ENCODE results near the gene TGM3.

Gene TGM3

DNA sequence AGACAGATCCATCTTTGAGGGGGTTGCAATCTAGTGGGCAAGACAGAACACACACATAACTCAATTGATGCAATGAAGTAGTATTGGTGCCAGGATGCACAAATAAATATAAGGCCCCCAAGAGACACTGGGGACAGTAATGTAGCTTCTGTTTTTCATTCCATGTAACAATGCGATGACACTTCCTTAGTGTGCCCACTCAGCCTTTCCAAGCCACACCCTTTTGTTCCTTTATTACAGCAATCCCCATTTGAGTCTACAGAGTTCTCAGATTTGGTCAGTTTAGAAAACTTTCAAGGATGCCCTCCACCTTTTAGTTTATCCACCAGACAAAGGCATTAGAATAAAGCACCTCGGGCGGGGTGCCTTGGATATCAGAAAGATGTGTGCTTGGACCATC is 15.5 kb downstream of the TGM3 start:
- no peak for DNase-seq

- no peak for DNase-seq
Observed at GRCh38 chr20:2312876-2313275, 17.1 kb downstream of the TGM3 start.

GRCh38 chr20:2313316-2313715 is 17.5 kb downstream of the TGM3 start:
- DNase-seq: no peak

DNA sequence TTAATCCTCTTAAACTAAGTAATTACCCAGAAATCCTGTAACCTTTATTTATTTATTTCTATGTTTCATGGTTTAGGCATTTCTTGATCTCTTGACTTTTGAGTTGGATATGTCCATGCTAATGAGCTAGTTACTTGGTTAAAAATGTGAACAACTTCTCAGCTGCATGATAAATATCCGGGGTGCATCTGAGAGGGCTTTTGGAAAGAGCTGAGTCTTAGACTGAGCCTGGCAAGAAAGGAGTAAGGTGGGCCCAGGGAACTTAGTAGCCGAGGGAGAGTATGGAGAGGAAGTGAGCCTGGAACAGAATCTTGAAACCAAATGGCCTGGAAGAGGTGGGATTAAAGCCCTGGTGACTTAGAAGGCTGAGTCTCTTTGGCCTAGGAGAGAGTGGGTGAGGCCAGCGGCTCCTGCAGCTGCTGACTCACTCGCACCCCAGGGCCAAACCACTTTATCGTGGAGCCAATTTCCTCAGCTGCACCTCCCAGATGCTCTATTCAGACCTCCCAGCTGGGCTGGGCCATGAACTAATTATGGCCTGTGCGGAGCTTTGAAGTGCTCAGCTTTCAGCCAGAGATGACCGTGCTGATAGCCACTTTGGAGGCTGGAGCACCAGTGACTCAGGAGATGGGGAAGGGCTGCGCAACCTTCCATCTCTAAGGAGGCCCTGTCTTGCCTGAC is 19.1 kb downstream of the TGM3 start:
- DNase-seq: no peak

DNA sequence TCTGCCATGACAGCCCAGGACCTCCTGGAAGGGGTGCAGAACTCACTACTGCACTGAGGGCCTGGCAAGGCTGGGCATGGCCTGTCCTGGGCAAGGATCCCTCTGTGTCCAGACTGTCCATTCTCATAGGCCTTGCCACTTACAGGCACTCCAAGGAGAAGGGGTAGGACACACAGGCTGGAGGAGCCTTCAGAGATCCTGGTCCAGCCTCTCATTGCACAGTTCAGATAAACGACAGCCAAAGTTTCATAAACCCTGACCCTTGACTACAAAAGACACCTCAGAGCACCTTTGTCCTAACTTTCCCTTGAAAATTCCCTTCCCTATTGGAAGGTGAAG is 19.6 kb downstream of the TGM3 start:
- no peak for DNase-seq

DNA sequence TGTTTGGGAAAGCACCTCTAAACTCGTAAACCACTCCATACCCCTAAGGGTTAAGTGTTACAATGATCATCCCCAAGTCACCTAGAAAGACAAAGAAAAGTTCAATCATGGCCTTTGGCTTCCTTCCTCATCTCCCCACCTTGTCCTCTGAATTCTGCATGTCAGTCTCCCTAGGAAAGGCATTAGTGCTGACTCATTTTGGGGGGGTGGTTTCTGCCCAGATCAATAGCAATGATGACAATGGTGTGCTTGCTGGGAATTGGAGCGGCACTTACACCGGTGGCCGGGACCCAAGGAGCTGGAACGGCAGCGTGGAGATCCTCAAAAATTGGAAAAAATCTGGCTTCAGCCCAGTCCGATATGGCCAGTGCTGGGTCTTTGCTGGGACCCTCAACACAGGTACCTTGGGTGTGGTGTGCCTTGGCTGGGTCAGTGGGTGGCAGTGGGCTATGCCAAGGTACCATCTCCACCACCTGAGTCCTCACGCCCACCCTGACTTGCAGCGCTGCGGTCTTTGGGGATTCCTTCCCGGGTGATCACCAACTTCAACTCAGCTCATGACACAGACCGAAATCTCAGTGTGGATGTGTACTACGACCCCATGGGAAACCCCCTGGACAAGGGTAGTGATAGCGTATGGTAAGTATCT is 21.2 kb downstream of the TGM3 start:
- DNase-seq: no peak

GRCh38 chr20:2320813-2321658 is 25.2 kb downstream of the TGM3 start:
- no peak for DNase-seq

GRCh38 chr20:2323051-2323450 is 27.2 kb downstream of the TGM3 start:
- no peak for DNase-seq

DNA sequence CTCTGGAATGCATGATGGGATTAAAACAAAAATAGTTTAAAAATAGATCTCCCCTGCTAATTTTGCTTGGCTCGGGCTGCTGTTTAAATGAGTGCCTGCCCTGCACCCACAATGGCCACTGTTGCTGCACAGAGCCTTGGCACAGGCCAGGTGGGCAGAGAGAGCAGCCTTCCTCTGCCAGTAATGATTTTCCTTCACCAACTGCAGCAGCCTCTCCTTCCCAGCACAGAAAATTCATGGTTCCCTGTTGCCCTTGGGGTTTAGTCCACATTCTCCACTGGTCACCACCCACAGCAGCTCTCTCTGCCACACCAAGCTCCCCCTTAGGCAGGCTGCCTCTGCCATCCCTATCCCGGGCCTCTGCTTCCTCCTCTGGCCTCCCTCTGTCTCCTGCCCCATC is 30.2 kb downstream of the TGM3 start:
- no peak for DNase-seq

GRCh38 chr20:2327620-2328555 is 32.1 kb downstream of the TGM3 start:
- no peak for DNase-seq

GRCh38 chr20:2329286-2329685 is 33.5 kb downstream of the TGM3 start:
- DNase-seq: no peak

GRCh38 chr20:2330090-2330695 is 34.4 kb downstream of the TGM3 start:
- no peak for DNase-seq

DNA sequence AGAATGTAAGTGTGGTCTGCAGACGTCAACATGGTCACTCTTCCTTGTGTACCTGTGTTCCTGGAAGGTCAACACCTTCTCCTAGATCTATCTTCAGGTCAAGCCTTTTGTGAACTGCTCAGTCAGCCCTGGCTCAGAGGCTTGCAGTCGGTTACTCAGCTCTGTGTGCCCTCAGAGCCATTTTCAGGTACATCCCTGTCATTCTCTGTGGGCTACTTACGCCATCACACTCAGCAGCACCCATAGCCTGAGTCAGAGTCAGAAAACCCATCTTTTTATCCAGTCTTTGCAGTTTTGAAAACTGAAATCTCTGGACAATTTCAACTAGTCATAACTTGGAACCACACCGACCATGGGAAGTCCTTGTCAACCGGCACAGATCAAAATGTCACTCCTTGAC is 35.3 kb downstream of the TGM3 start:
- no peak for DNase-seq

DNA sequence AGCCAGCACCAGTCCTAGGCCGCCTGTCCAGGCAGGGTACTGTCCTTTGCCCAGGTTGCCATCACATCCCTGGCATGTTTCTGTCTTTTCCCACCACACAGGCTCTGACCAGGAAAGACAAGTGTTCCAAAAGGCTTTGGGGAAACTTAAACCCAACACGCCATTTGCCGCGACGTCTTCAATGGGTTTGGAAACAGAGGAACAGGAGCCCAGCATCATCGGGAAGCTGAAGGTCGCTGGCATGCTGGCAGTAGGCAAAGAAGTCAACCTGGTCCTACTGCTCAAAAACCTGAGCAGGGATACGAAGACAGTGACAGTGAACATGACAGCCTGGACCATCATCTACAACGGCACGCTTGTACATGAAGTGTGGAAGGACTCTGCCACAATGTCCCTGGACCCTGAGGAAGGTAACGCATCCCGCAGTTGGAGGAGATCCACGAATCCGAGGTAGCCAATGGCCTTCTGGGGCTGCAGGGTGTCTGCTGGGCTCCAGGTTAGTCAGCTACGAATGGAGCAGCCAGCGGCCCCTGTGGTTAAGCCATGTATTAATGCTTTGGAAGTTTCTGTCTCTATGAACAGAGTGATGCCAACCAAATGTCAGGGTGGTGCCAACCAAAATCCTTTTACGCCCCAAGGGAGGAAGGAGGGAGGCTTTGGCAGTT is 36.2 kb downstream of the TGM3 start:
- no peak for DNase-seq

DNA sequence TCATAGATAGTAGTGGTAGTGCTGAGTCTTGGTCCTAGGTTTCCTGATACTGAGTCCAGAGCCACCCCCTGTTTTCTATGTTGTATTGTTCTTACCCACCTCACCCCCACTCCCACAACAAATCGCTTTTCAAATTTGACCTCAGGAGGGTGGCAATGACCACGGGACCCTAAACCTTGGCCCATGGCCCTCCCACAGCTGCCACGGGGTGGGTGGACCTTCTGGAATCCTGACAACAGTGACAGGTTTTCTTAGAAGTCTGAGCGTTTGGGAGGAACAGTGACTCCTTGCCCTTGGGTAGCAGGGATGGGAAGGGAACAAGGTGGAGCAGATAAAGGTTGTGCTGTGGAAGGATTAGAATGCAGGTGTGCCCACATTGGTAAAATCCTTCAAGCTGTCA is 36.9 kb downstream of the TGM3 start:
- DNase-seq: no peak

DNA sequence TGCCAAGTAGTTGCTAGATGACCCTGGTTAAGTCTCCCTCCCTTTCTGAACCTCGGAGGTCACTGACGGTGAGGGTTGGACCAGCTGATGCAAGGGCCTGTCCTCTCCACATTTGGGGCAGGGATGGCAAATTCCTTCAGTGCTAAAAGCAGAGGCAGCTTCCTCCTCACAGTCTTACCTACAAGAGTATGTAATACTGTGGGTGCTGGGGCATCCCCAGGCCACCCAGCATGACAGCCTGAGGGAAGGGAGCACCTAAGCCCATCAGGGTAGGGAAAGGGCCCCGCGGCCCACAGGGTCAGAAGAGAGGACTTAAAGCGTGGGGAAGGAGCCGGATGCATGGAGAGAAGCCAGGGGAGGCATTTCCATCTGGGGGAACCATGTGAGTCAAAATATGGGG is 38.0 kb downstream of the TGM3 start:
- no peak for DNase-seq

DNA sequence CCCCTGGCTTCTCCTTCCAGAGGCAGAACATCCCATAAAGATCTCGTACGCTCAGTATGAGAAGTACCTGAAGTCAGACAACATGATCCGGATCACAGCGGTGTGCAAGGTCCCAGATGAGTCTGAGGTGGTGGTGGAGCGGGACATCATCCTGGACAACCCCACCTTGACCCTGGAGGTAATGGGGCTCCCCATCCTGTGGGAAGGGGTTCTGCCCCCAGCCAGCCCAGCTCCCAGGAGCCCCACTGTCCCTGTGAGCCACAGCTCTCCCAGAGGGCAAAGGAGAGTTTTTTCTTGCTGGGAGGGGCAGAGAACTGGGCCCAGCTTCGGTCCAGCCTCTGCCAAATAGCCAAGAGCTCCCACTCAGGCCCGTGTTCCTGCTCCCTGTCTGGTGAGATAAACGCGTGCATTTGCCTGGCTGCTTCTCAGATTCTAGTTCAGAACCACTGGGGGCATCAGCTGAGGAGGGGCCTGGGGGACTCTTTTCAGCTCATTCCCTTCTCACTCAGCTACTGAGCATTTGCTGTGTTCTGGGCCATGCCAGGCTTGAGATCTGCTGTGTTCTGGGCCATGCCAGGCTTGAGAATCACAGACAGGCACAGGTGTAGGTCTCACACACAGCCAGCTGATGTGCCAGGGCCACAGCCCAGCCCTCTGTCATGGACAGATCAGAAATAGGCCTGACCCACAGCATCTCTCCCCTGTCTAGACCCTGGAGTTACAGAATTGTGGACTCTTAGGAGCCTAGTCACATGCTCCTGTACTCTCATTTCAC is 39.5 kb downstream of the TGM3 start:
- no peak for DNase-seq

DNA sequence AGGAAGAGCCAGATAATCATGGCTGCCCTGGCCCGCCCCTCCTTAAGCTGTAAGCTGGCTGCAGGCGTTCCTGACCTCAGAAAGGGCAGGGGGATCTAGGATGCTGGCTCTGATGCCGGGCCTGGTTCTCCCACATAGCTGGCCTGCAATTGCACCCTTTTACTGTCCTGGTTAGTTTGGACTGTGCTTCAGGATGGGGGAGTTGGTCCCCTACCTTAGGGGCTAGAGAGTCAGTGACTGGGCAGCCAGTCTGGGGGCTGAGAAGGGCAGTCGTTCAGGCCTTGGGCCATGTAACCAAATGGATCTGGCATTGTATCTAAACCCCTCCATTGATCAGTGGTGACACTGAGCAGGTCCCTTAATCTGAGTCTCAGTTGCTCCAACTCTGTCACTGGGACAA is 40.7 kb downstream of the TGM3 start:
- no peak for DNase-seq

GRCh38 chr20:2337142-2337541 is 41.3 kb downstream of the TGM3 start:
- DNase-seq: no peak

- no peak for DNase-seq
Observed at GRCh38 chr20:2338411-2339066, 42.7 kb downstream of the TGM3 start.

DNA sequence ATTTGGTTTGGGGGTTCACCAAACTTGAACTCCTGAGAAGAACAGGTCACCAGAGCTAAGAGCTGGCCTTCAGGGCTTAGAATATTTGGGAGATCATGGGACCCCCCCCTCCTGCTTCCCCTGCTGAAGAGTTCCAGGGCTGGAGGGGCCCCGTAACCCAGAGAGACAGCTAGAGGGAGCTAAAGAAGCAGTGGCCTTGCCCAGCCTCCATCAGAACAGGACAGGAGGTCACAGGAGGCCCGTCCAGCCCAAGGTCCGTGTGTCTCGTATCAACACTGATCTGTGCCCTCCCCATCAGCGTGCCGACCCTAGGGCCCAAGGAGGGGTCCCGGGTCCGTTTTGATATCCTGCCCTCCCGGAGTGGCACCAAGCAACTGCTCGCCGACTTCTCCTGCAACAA is 44.3 kb downstream of the TGM3 start:
- no peak for DNase-seq
